SH-SY5Y (cell line): ENCODE measurements around the gene ZNF598.

Source experiments
- GATA2 ChIP-seq: IDR thresholded peaks from 2 replicates; pipeline ENCODE4 v1.6.1; 2011; ENCODE audit warnings: mild to moderate bottlenecking, low read depth, low read length
- GATA3 ChIP-seq: IDR thresholded peaks from 2 replicates; pipeline ENCODE4 v1.6.1; 2011; ENCODE audit warnings: low read depth, mild to moderate bottlenecking, low read length, moderate library complexity

- TF ChIP-seq GATA3 (no peak), GATA2 (no peak)
Observed at GRCh38 chr16:1998852-1999801, 10.5 kb downstream of the ZNF598 start.
